Measurements from ENCODE around the gene CLDN20.

CLDN20 gene

GRCh38 chr6:155256122-155256795, 7.6 kb upstream of the CLDN20 start:
- no peak for TF ChIP-seq CTCF (IDR thresholded peaks at IDR 0.05)
- TF ChIP-seq ZFX (IDR thresholded peaks at IDR 0.05; ENCODE audit: borderline replicate concordance), result no peak

GRCh38 chr6:155257796-155258195, 6.0 kb upstream of the CLDN20 start:
- TF ChIP-seq CTCF (IDR thresholded peaks at IDR 0.05) (no peak), ZFX (IDR thresholded peaks at IDR 0.05; ENCODE audit: borderline replicate concordance) (no peak)
- no peak overlapping the region for H3K27ac ChIP-seq

More at GRCh38 chr6:155256122-155256795, 7.6 kb upstream of the CLDN20 start:
- no peak overlapping the region for H3K27ac ChIP-seq

- H3K27ac ChIP-seq, result no peak overlapping the region
- TF ChIP-seq CTCF (IDR thresholded peaks at IDR 0.05) (no peak), ZFX (IDR thresholded peaks at IDR 0.05; ENCODE audit: borderline replicate concordance) (no peak)
These were observed 4.6 kb upstream of the CLDN20 start for GRCh38 chr6:155259204-155259603.

- TF ChIP-seq ZFX (IDR thresholded peaks at IDR 0.05; ENCODE audit: borderline replicate concordance), result no peak
- no peak for TF ChIP-seq CTCF (IDR thresholded peaks at IDR 0.05)
- no peak overlapping the region for H3K27ac ChIP-seq
These were observed 3.9 kb upstream of the CLDN20 start for GRCh38 chr6:155259897-155260296.

GRCh38 chr6:155260686-155261085, 3.1 kb upstream of the CLDN20 start:
- H3K27ac ChIP-seq, result no peak overlapping the region
- TF ChIP-seq CTCF (IDR thresholded peaks at IDR 0.05) (no peak), ZFX (IDR thresholded peaks at IDR 0.05; ENCODE audit: borderline replicate concordance) (no peak)

- no peak overlapping the region for H3K27ac ChIP-seq
- TF ChIP-seq CTCF (IDR thresholded peaks at IDR 0.05) (no peak), ZFX (IDR thresholded peaks at IDR 0.05; ENCODE audit: borderline replicate concordance) (no peak)
These were observed 2.5 kb upstream of the CLDN20 start for GRCh38 chr6:155261111-155261900.

GRCh38 chr6:155262655-155263054, 1.2 kb upstream of the CLDN20 start:
- TF ChIP-seq ZFX (IDR thresholded peaks at IDR 0.05; ENCODE audit: borderline replicate concordance), result no peak
- TF ChIP-seq CTCF (IDR thresholded peaks at IDR 0.05), result no peak
- no peak overlapping the region for H3K27ac ChIP-seq
